HepG2 (cell line): ENCODE data around the gene RTEL1. TPM values are rescaled to one million over a fixed set of nuclear protein-coding genes. Genes with fewer than 3 reads are reported as not detected.
A peak's percentile ranks its signal among the peaks of the same experiment; 100 is the strongest.

Experiments
- AGO2 ChIP-seq: fragments of 200-400 bp; formaldehyde crosslinking; optimal IDR thresholded peaks from 2 replicates; pipeline ENCODE3; 2017; ENCODE audit warnings: mild to moderate bottlenecking, low read depth, low read length, moderate library complexity
- ARNT ChIP-seq: fragments of 450-650 bp; IDR thresholded peaks from 2 replicates; pipeline ENCODE4 v1.6.1; 2017
- CENPT ChIP-seq: sonication (generic); formaldehyde crosslinking; IDR thresholded peaks from 2 replicates; pipeline ENCODE4 v1.8.0; 2022; ENCODE audit warnings: low read depth, mild to moderate bottlenecking, moderate library complexity, missing genetic modification reagents
- CTCF ChIP-seq: sonication (generic); formaldehyde crosslinking; IDR thresholded peaks from 2 replicates; pipeline ENCODE4 v1.5.0; 2020; ENCODE audit warnings: mild to moderate bottlenecking, missing genetic modification reagents, moderate library complexity
- HNRNPL ChIP-seq: fragments of 200-400 bp; formaldehyde crosslinking; IDR thresholded peaks from 2 replicates; pipeline ENCODE4 v1.6.1; 2017; ENCODE audit warnings: mild to moderate bottlenecking, low read depth, low read length
- HOXA7 ChIP-seq: sonication (generic); formaldehyde crosslinking; IDR thresholded peaks from 2 replicates; pipeline ENCODE4 v1.8.1; 2022; ENCODE audit warnings: mild to moderate bottlenecking, missing genetic modification reagents, moderate library complexity
- POLR2AphosphoS2 ChIP-seq: IDR thresholded peaks from 2 replicates; pipeline ENCODE4 v1.6.1; 2011; ENCODE audit warnings: low read depth, low read length, improper control_type of control experiment
- SMARCE1 ChIP-seq: fragments of 450-650 bp; IDR thresholded peaks from 2 replicates; pipeline ENCODE4 v1.6.1; 2017; ENCODE audit warnings: borderline replicate concordance
- TFAP4 ChIP-seq: sonication (generic); IDR thresholded peaks from 2 replicates; pipeline ENCODE4 v1.6.1; 2016; ENCODE audit warnings: low read depth, borderline replicate concordance
- THRA ChIP-seq: sonication (generic); formaldehyde crosslinking; IDR thresholded peaks from 2 replicates; pipeline ENCODE4 v1.4.0; 2020; ENCODE audit warnings: missing genetic modification reagents, borderline replicate concordance
- TMF1 ChIP-seq: sonication (generic); formaldehyde crosslinking; IDR thresholded peaks from 2 replicates; pipeline ENCODE4 v1.8.1; 2022; ENCODE audit warnings: low read depth, missing genetic modification reagents
- ZNF280B ChIP-seq: sonication (generic); formaldehyde crosslinking; IDR thresholded peaks from 2 replicates; pipeline ENCODE4 v1.5.0; 2020; ENCODE audit warnings: missing genetic modification reagents, mild to moderate bottlenecking, borderline replicate concordance
- ZNF354B ChIP-seq: sonication (generic); formaldehyde crosslinking; IDR thresholded peaks from 2 replicates; pipeline ENCODE4 v1.8.0; 2022; ENCODE audit warnings: mild to moderate bottlenecking, missing genetic modification reagents
- ZNF737 ChIP-seq: sonication (generic); formaldehyde crosslinking; IDR thresholded peaks from 2 replicates; pipeline ENCODE4 v1.5.0; 2020; ENCODE audit warnings: missing genetic modification reagents, mild to moderate bottlenecking, borderline replicate concordance
- polyA plus RNA-seq, 8 experiments: library from polyadenylated mRNA; depleted of rRNA in 3 of 8; stranded (reverse) in 7 of 8; unstranded in 1 of 8; fragments of >200 nt; fragmentation: Illumina TruSeq in 4 of 8; extraction: Trizol in 4 of 8; gene quantifications; 2 replicates each; pipeline versions ENCODE4 v1.2.1 to v1.2.3, GENCODE V29; 2011 to 2016; ENCODE audit warnings: low read depth in 4 of 8, missing spikeins in 1 of 8, mixed read lengths in 1 of 8; ENCODE audit not compliant: insufficient read depth in 1 of 8
- total RNA-seq, 5 experiments: library from RNA; depleted of rRNA; stranded (reverse); fragments of >200 nt; fragmentation: Illumina TruSeq; extraction: Trizol; gene quantifications; 2 replicates each; pipeline ENCODE4 v1.2.3, GENCODE V29; 2016; ENCODE audit warnings: low read depth in 1 of 5

RTEL1 gene
- total and polyA plus RNA-seq, 2 of the 13 experiments (the other 11 are each of a cell fraction or from before 2014, with no cell fraction given) = 21.8 to 36.4 TPM

GRCh38 chr20:63686094-63686491 is 28.0 kb downstream of the RTEL1 start (continued):
- TF ChIP-seq POLR2AphosphoS2 = peak; percentile 11; the same call in 1 of the 2 replicates
- TF ChIP-seq AGO2 = peak; percentile 73
- TF ChIP-seq ZNF737 (CRISPR knock-in tag) = no peak
- no peak for TF ChIP-seq CTCF (CRISPR knock-in tag)
- TF ChIP-seq CENPT = no peak
- 0 out of 2 replicates have a peak, but pooled peaks have one; percentile 24 for TF ChIP-seq ZNF280B (CRISPR knock-in tag)
- no peak for TF ChIP-seq ARNT
- TF ChIP-seq TFAP4 = no peak
- TF ChIP-seq ZNF354B (CRISPR knock-in tag) = no peak
- TF ChIP-seq TMF1 = no peak
- TF ChIP-seq THRA (CRISPR knock-in tag) = no peak
- no peak for TF ChIP-seq HOXA7 (CRISPR knock-in tag)
- no peak for TF ChIP-seq SMARCE1
- no peak for TF ChIP-seq HNRNPL
